Gastroesophageal sphincter (tissue), 4 donors: Measurements from ENCODE around the gene S100A7. TPM values are rescaled to one million over a fixed set of nuclear protein-coding genes. Genes with fewer than 3 reads are reported as not detected.
A peak's percentile ranks its signal among the peaks of the same experiment; 100 is the strongest.

Source experiments
- ATAC-seq: fragments of 150-250 bp; one replicate; pipeline ENCODE4 v1.9.1; 2016; ENCODE audit warnings: mild to moderate bottlenecking, moderate library complexity
- H3K27ac ChIP-seq, 4 donors: fragments of 200-600 bp; sonication (generic) in 3 of 4; 1 replicate in 3 of 4; 2 replicates in 1 of 4; pipeline ENCODE4 v1.5.1; 2016 to 2019
- H3K27me3 ChIP-seq: fragments of 200-600 bp; sonication (generic); one replicate; pipeline ENCODE4 v1.5.1; 2019
- H3K36me3 ChIP-seq, 2 donors: fragments of 200-600 bp; sonication (generic); one replicate each; pipeline ENCODE4 v1.5.1; 2019; ENCODE audit warnings: control low read depth in 1 of 2
- H3K4me1 ChIP-seq, 3 donors: fragments of 200-600 bp; sonication (generic); 1 replicate in 2 of 3; 2 replicates in 1 of 3; pipeline ENCODE4 v1.5.1; 2016 to 2019; ENCODE audit warnings: control low read depth in 2 of 3
- H3K4me3 ChIP-seq, 2 donors: fragments of 200-600 bp; sonication (generic); one replicate each; pipeline ENCODE4 v1.5.1; 2019; ENCODE audit warnings: mild to moderate bottlenecking in 1 of 2, moderate library complexity in 1 of 2
- H3K9me3 ChIP-seq, 3 donors: fragments of 200-600 bp; sonication (generic); one replicate each; pipeline ENCODE4 v1.5.1; 2017 to 2019; ENCODE audit warnings: control low read depth in 2 of 3
- EP300 ChIP-seq: sonication (generic); formaldehyde crosslinking; IDR thresholded peaks from one replicate; pipeline ENCODE4 v1.6.1; 2017; ENCODE audit warnings: antibody characterized with exemption, mild to moderate bottlenecking
- POLR2A ChIP-seq, 2 donors: fragments of 450-650 bp; IDR thresholded peaks; one replicate each; pipeline ENCODE4 v1.6.1; 2017; ENCODE audit warnings: antibody characterized with exemption in 2 of 2, mild to moderate bottlenecking in 2 of 2, moderate library complexity in 1 of 2
- POLR2AphosphoS5 ChIP-seq: sonication (generic); formaldehyde crosslinking; IDR thresholded peaks from one replicate; pipeline ENCODE4 v1.6.1; 2017; ENCODE audit warnings: antibody characterized with exemption
- WGBS, 2 donors: methylation state at CpG; one replicate each; pipeline ENCODE4 v1.1.5; 2018; ENCODE audit warnings: low coverage in 1 of 2; 5-methylcytosine and 5-hydroxymethylcytosine counted together
- total RNA-seq, 4 donors: library from RNA; depleted of rRNA; stranded (reverse); fragments of >200 nt; gene quantifications; one replicate each; pipeline ENCODE4 v1.1.0, GENCODE V29; 2016
- TF ChIP-seq, protein P1 (sequence below), 4 experiments: fragments of 200-600 bp in 2 of 4; fragments of 450-650 bp in 2 of 4; sonication (generic) in 1 of 4; IDR thresholded peaks; one replicate each; pipeline ENCODE4 v1.5.1; 2017 to 2019; ENCODE audit warnings: antibody characterized with exemption in 4 of 4, mild to moderate bottlenecking in 2 of 4, moderate library complexity in 2 of 4

S100A7 gene
- total RNA-seq, 4 donors from 2014 or later = 33.0 to 253 TPM; not detected in 2

DNA sequence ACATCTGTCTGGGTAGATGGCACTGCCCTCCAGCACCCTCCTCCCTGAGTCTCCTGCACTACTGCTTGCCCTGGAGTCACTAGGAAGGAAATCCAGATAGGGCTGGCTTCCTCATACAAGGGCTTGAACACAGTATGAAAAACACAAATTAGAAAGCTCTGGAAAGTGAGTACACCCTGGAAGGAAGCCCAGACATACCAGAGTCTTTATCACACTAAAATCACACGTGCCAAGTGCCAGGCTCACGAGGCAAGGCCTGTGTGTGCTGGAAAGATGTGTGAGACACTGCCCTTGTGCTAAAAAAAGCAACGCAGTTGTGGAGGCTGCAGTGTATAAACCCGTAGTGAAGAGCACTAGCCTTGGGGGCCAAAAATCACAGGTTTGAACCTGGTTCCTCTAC is 28.3 kb upstream of the S100A7 start:
- peaks cover 0 to 35% (median 13%) of the 10 kb centered on the region in 3 donors for H3K4me1 ChIP-seq
- no peak overlapping the region for H3K4me3 ChIP-seq
- 8 to 9% methylated on average over 4 of the region's 4 CpGs for WGBS, 2 donors

DNA sequence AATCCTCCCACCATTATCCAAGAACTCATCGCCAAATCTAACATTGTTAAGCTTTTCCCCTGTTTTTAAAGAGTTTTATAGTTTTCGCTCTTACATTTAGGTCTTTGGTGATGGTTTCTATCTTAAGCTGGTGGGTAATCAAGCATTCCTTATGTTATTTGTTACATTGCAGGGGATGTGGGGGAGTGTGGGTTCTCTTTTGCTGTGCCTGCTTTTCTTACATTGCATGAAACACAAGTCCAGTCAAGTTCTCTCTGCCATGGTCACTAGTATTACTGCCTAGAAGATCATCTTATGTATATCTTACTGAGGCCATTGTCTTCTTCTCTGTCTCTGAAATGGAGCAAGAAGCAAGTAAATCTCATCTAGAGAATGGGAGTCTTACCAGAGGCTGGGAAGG is 27.3 kb upstream of the S100A7 start:
- 96 to 100% methylated on average over 1 to 2 of the region's 2 CpGs for WGBS, 2 donors
- ATAC-seq = no peak
- Histone ChIP-seq H3K27me3 (no peaks in the 10 kb centered on the region), H3K4me1 (peaks cover 0 to 29% (median 9%) of the 10 kb centered on the region in 3 donors), H3K9me3 (no peaks in the 10 kb centered on the region), H3K27ac (no peak overlapping the region), H3K4me3 (no peak overlapping the region), H3K36me3 (no peaks in the 10 kb centered on the region)
- TF ChIP-seq, protein P1, sequence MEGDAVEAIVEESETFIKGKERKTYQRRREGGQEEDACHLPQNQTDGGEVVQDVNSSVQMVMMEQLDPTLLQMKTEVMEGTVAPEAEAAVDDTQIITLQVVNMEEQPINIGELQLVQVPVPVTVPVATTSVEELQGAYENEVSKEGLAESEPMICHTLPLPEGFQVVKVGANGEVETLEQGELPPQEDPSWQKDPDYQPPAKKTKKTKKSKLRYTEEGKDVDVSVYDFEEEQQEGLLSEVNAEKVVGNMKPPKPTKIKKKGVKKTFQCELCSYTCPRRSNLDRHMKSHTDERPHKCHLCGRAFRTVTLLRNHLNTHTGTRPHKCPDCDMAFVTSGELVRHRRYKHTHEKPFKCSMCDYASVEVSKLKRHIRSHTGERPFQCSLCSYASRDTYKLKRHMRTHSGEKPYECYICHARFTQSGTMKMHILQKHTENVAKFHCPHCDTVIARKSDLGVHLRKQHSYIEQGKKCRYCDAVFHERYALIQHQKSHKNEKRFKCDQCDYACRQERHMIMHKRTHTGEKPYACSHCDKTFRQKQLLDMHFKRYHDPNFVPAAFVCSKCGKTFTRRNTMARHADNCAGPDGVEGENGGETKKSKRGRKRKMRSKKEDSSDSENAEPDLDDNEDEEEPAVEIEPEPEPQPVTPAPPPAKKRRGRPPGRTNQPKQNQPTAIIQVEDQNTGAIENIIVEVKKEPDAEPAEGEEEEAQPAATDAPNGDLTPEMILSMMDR (IDR thresholded peaks at IDR 0.05) = no peak
- no peak for TF ChIP-seq POLR2AphosphoS5
- no peak for TF ChIP-seq POLR2A (IDR thresholded peaks at IDR 0.05)
- TF ChIP-seq EP300 = no peak

More for the DNA sequence above, 28.3 kb upstream of the S100A7 start:
- TF ChIP-seq POLR2A (IDR thresholded peaks at IDR 0.05) (no peak), POLR2AphosphoS5 (peak; percentile 65)
- Histone ChIP-seq H3K9me3 (no peaks in the 10 kb centered on the region), H3K27me3 (no peaks in the 10 kb centered on the region), H3K27ac (peak overlapping the region in 3 of 4 donors; percentile 43 to 83 (median 76)), H3K36me3 (no peaks in the 10 kb centered on the region)
- peak; percentile 62 for ATAC-seq

- Histone ChIP-seq H3K4me3 (no peak overlapping the region), H3K27me3 (peaks cover 3% of the 10 kb centered on the region), H3K9me3 (no peaks in the 10 kb centered on the region), H3K27ac (no peak overlapping the region), H3K4me1 (peaks cover 0 to 20% (median 4%) of the 10 kb centered on the region in 3 donors), H3K36me3 (no peaks in the 10 kb centered on the region)
- WGBS, 2 donors = 40 to 54% methylated on average over 1 to 2 of the region's 2 CpGs
- no peak for ATAC-seq
- TF ChIP-seq, protein P1 (IDR thresholded peaks at IDR 0.05) = no peak
- TF ChIP-seq POLR2AphosphoS5 (no peak), POLR2A (IDR thresholded peaks at IDR 0.05) (no peak), EP300 (no peak)
Measured at GRCh38 chr1:153485863-153486262, 25.4 kb upstream of the S100A7 start.

DNA sequence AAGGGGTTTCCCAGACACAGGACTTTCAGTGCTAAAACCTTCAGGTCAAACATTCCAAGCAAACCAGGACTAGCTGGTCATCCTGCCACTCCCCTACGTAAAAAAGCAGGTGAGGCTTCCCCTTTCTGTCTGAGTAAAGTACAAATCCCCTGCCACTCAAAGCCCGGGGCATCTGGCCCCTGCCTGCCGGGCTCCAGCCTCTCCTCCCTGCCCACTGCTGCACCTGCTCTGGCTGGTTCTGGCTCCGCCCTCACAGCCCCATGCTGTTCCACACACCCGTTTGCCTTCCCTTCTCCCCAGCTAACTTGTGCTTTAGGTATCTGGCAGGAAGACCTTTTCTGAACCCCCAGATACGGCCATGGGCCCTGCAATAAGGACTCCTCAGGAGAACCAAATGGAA is 23.3 kb upstream of the S100A7 start:
- H3K36me3 ChIP-seq = no peaks in the 10 kb centered on the region
- TF ChIP-seq POLR2A (IDR thresholded peaks at IDR 0.05) (no peak), POLR2AphosphoS5 (no peak), EP300 (no peak)
- TF ChIP-seq, protein P1 (IDR thresholded peaks at IDR 0.05) = no peak
- H3K9me3 ChIP-seq = no peaks in the 10 kb centered on the region
- 62% methylated on average over 4 of the region's 6 CpGs; no CpG with 5 or more reads in 1 of the 2 donors for WGBS, 2 donors
- H3K27ac ChIP-seq = no peak overlapping the region
- H3K27me3 ChIP-seq = peaks cover 3% of the 10 kb centered on the region
- H3K4me3 ChIP-seq = no peak overlapping the region
- H3K4me1 ChIP-seq = peaks cover 0 to 6% (median 0%) of the 10 kb centered on the region in 3 donors
- ATAC-seq = no peak

- Histone ChIP-seq H3K36me3 (no peaks in the 10 kb centered on the region), H3K9me3 (no peaks in the 10 kb centered on the region), H3K4me3 (no peak overlapping the region), H3K27ac (no peak overlapping the region), H3K27me3 (peaks cover 8% of the 10 kb centered on the region), H3K4me1 (no peaks in the 10 kb centered on the region)
- WGBS, 2 donors = 9 to 20% methylated on average over 2 of the region's 2 CpGs
- TF ChIP-seq POLR2AphosphoS5 = no peak
- TF ChIP-seq EP300 = no peak
- TF ChIP-seq, protein P1 (IDR thresholded peaks at IDR 0.05) = no peak
- TF ChIP-seq POLR2A (IDR thresholded peaks at IDR 0.05) = no peak
- no peak for ATAC-seq
Measured at GRCh38 chr1:153481124-153481523, 20.7 kb upstream of the S100A7 start.
